ENCODE measurements around the gene CORO2B.
A peak's percentile ranks its signal among the peaks of the same experiment; 100 is the strongest.

Gene CORO2B

DNA sequence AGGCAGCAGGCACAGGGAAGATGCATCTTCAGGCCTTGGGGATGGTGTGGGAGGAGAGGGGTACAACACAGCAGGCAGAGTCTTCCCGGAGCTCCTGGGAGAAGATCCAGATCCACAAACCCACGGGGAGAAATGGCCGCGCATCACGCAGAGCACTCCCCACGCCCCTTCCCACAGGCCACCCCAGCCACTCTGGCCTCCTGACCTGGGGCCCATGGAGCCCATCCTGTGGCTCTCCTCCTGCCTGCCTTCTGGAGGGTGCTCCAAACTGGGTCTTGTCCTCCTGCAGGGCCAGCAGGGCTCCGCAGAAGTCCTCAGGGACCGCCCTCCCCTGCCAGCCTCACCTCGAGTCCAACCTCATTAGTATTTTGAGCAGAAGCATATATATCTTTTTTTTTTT lies 17.9 kb downstream of the CORO2B start:
- H3K4me3 ChIP-seq (ENCODE audit: low read length): no peak overlapping the region
- TF ChIP-seq, protein P1, sequence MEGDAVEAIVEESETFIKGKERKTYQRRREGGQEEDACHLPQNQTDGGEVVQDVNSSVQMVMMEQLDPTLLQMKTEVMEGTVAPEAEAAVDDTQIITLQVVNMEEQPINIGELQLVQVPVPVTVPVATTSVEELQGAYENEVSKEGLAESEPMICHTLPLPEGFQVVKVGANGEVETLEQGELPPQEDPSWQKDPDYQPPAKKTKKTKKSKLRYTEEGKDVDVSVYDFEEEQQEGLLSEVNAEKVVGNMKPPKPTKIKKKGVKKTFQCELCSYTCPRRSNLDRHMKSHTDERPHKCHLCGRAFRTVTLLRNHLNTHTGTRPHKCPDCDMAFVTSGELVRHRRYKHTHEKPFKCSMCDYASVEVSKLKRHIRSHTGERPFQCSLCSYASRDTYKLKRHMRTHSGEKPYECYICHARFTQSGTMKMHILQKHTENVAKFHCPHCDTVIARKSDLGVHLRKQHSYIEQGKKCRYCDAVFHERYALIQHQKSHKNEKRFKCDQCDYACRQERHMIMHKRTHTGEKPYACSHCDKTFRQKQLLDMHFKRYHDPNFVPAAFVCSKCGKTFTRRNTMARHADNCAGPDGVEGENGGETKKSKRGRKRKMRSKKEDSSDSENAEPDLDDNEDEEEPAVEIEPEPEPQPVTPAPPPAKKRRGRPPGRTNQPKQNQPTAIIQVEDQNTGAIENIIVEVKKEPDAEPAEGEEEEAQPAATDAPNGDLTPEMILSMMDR (conservative IDR thresholded peaks at IDR 0.05; ENCODE audit: low read depth, low read length): no peak
- DNase-seq (ENCODE audit: low read depth): no peak

DNA sequence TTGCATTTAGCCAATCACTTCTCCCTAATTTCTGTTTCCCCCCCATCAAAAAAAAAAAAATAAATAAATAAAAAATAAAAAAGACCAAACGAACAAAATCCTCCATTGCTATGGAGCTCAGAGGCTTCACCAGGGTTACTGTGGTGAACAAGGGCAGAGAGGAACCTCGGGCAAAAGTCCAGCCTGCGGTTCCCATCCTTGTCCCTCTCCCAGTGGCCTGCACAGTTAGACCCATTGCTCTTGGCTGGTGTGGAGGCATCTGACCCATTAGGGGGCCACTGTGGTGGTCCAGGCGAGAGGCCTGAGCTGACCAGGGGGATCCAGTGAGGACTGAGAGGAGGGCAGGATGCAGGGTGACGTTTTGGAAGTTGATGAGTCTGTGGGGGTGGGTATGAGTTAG lies 18.8 kb downstream of the CORO2B start:
- TF ChIP-seq, protein P1 (conservative IDR thresholded peaks at IDR 0.05; ENCODE audit: low read depth, low read length): no peak
- H3K4me3 ChIP-seq (ENCODE audit: low read length): no peak overlapping the region
- DNase-seq (ENCODE audit: low read depth): no peak

DNA sequence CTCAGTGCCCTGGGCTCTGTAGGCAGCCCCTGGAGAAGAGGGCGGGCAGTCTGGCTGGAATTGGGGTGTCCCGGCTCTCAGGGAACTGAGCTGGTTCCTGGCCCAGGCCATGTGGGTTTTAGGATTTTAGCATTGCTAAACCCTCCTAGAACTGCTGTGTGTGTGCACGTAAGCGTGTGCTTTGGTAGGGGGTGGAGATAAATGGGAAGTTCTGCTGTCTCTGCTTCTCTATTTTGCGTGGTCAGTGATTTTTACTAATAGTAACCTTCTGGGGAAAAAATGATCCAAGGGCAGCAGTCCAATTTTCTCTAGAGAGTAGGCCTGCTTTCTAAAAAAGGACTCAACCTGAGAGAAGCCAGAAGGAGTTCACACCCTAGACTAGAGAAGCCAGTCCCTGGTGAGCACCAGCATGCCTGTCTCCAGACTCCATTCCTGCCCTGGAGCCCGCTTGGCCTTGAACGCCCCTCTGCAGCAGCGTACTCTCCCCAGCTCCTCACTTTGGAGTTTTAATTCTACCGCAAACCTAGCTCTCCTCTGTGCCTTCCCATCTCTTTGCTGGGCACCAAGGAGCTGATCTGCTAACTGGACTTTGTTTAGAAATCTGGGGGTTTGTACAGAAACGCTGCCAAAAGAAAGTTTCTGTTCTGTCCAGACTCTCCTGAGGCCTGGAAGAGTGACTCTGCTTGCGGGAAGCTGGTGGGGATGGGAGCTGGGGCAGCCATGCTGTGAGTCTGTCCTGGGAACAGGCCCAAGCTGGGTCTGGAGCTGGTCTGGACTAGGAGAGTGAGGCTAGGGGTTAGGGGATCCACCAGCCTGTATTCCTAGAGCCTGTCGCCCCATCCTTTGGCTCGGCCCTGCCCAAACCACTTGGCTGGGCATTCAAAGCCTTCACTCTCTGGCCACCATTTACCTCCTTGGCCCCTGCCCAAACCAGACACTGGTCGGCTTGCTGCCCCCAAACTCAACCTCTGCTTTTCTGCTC lies 19.7 kb downstream of the CORO2B start:
- no peak for DNase-seq (ENCODE audit: low read depth)
- TF ChIP-seq, protein P1 (conservative IDR thresholded peaks at IDR 0.05; ENCODE audit: low read depth, low read length): no peak
- H3K4me3 ChIP-seq (ENCODE audit: low read length): no peak overlapping the region

DNA sequence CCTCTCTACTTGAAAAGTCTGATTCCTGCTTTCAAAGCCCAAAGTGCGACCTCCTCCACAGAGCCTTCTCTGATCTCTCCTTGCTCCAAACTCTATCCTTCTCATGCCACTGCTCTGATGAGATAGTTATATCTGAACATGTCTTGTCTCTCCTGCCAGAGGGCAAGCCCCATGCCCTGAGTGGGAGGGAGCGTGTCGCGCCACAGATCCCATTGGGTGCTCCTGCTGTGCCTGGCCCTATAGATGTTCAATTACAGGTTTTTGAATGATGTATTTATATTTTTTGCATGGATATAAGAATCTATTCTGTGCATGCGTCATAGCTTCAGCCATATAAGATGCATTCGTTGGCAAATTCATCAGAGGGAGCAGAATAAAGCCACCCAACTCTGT lies 20.4 kb downstream of the CORO2B start:
- H3K4me3 ChIP-seq (ENCODE audit: low read length): no peak overlapping the region

DNA sequence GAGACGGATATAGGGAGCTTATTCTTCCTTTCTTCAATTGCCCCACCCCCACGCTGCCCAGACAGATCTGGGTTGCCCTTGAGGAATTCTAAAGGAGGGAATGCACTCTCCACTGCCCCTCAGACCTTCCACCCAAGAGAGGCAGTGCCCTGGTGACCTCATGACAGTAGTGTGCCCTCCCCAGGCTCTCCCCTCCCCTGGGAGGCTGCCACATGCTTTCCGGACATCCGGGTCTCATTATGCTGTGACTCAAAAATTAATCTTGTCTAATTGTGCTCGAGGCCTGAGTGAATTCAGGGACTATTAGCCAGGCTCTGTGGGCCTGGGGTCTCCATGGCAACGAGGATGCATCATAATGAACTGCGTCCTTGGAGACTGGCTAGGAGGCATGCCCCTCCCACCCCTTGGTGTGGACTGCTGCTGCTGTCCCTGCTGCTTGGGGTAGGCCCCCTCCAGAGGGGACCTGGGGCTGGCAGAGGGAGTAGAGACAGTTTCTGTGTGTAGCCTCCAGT lies 20.8 kb downstream of the CORO2B start:
- TF ChIP-seq, protein P1 (conservative IDR thresholded peaks at IDR 0.05; ENCODE audit: low read depth, low read length): no peak
- H3K4me3 ChIP-seq (ENCODE audit: low read length): no peak overlapping the region
- DNase-seq (ENCODE audit: low read depth): peak; percentile 69

More for the DNA sequence above, 20.4 kb downstream of the CORO2B start:
- TF ChIP-seq, protein P1 (conservative IDR thresholded peaks at IDR 0.05; ENCODE audit: low read depth, low read length): no peak
- DNase-seq (ENCODE audit: low read depth): no peak

DNA sequence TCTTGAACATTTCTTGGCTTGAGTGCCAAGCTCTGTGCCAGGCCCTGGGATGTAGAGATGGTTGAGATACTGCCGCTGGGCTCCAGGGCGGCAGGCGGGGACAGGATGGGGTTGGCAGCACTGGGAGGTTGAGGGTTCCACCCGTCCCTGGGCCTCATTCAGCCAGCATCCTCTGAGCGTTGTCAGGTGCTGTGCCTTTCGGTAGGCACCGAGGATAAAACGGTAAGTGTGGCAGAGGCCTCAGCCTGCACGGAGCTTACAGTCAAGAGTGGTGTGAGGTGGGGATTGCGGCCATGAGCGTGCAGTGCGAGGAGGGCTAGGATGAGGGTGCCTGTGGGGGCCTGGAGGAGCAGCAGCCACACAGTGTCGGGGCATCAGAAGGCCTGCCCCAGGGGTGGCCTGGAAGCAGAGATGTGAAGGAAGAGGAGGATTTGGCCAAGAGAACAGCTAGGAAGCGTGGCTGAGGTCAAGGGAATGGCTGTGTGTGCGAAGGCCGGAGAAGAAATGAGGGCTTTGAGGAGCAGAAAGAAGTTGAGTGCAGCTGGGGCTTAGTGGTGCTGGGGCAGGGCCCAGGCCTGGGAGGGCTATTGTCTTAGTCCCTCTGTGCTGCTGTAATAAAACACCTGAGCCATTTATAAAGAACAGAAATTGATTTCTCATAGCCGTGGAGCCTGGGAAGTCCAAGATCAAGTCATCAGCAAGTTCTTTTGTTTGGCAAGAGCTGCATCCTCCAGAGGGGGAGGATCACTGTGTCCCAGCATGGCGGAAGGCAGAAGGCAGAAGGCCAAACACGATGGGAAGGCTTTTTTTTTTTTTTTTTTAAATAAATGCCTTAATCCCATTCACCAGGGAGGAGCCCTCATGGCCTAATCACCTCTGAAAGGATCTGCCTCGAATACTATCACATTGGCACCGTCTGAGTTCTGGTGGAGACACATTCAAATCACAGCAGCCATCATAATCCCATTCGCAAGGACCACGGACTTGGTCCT lies 22.7 kb downstream of the CORO2B start:
- H3K4me3 ChIP-seq (ENCODE audit: low read length): no peak overlapping the region
- TF ChIP-seq, protein P1 (conservative IDR thresholded peaks at IDR 0.05; ENCODE audit: low read depth, low read length): no peak
- DNase-seq (ENCODE audit: low read depth): no peak
